GM23338 (cell line): Measurements from ENCODE around the gene ATG4B. TPM values are rescaled to one million over a fixed set of nuclear protein-coding genes. Genes with fewer than 3 reads are reported as not detected.

Experiments
- ATAC-seq: fragments of 200-7000 bp; cut with Tn5 transposase; 3 replicates; pipeline ENCODE4 v1.9.1; 2020
- DNase-seq: peaks from one replicate; pipeline ENCODE4 v3.0.0-alpha.2; 2015; ENCODE audit warnings: low spot score
- H2AFZ ChIP-seq: fragments of 200-600 bp; sonication (generic); 2 replicates; pipeline ENCODE4 v1.8.0; 2016; ENCODE audit warnings: antibody characterized with exemption, mild to moderate bottlenecking, moderate library complexity
- H3F3A ChIP-seq: fragments of 200-600 bp; sonication (generic); replicated peaks from 2 replicates; pipeline ENCODE4 v1.8.0; 2017; ENCODE audit warnings: antibody characterized with exemption, mixed run types, low read depth
- H3K27ac ChIP-seq: fragments of 200-600 bp; sonication (generic); 2 replicates; pipeline ENCODE4 v1.6.1; 2016; ENCODE audit warnings: low read depth
- H3K27me3 ChIP-seq: fragments of 200-600 bp; sonication (generic); 2 replicates; pipeline ENCODE4 v1.8.0; 2016; ENCODE audit warnings: mild to moderate bottlenecking, mixed run types, moderate library complexity; ENCODE audit not compliant: insufficient read depth
- H3K36me3 ChIP-seq: fragments of 200-600 bp; sonication (generic); 2 replicates; pipeline ENCODE4 v1.8.0; 2016; ENCODE audit warnings: mild to moderate bottlenecking; ENCODE audit not compliant: insufficient read depth
- H3K4me1 ChIP-seq: fragments of 200-600 bp; sonication (generic); 2 replicates; pipeline ENCODE4 v1.8.0; 2016; ENCODE audit warnings: mild to moderate bottlenecking, moderate library complexity; ENCODE audit not compliant: insufficient read depth
- H3K4me2 ChIP-seq: fragments of 200-600 bp; sonication (generic); 2 replicates; pipeline ENCODE4 v1.7.1; 2017; ENCODE audit warnings: mixed run types
- H3K4me3 ChIP-seq: fragments of 200-600 bp; sonication (generic); 2 replicates; pipeline ENCODE4 v1.6.1; 2016; ENCODE audit warnings: mixed run types
- H3K79me2 ChIP-seq: fragments of 200-600 bp; sonication (generic); replicated peaks from 2 replicates; pipeline ENCODE4 v1.8.0; 2017; ENCODE audit warnings: mild to moderate bottlenecking; ENCODE audit not compliant: insufficient read depth
- H3K9me2 ChIP-seq: fragments of 200-600 bp; sonication (generic); 2 replicates; pipeline ENCODE4 v1.8.0; 2017; ENCODE audit not compliant: insufficient read depth
- H4K20me1 ChIP-seq: fragments of 200-600 bp; sonication (generic); replicated peaks from 2 replicates; pipeline ENCODE4 v1.8.0; 2017; ENCODE audit warnings: mild to moderate bottlenecking; ENCODE audit not compliant: insufficient read depth
- H3K27ac Mint-ChIP-seq: 2 replicates; pipeline ENCODE4 v1.8.0; 2020; ENCODE audit warnings: inconsistent platforms, mild to moderate bottlenecking, moderate library complexity, mixed read lengths
- H3K27me3 Mint-ChIP-seq: 3 replicates; pipeline ENCODE4 v1.8.0; 2022; ENCODE audit warnings: low read depth, mild to moderate bottlenecking, moderate library complexity, mixed read lengths, inconsistent platforms; ENCODE audit not compliant: insufficient read depth, poor library complexity
- H3K36me3 Mint-ChIP-seq: 3 replicates; pipeline ENCODE4 v1.8.0; 2021; ENCODE audit warnings: low read depth, mild to moderate bottlenecking, inconsistent platforms, moderate library complexity, mixed read lengths
- H3K4me1 Mint-ChIP-seq: 3 replicates; pipeline ENCODE4 v1.8.0; 2020; ENCODE audit warnings: mild to moderate bottlenecking, inconsistent platforms, mixed read lengths
- H3K4me3 Mint-ChIP-seq: 3 replicates; pipeline ENCODE4 v1.8.0; 2021; ENCODE audit warnings: moderate library complexity, mild to moderate bottlenecking, inconsistent platforms, mixed read lengths
- H3K9me3 Mint-ChIP-seq: 3 replicates; pipeline ENCODE4 v1.8.0; 2020; ENCODE audit warnings: moderate library complexity, mild to moderate bottlenecking, inconsistent platforms, mixed read lengths
- EZH2phosphoT487 ChIP-seq: fragments of 200-600 bp; sonication (generic); IDR thresholded peaks from one replicate; pipeline ENCODE4 v1.8.1; 2018; ENCODE audit warnings: antibody characterized with exemption; ENCODE audit not compliant: unreplicated experiment
- NANOG ChIP-seq: IDR thresholded peaks from 2 replicates; pipeline ENCODE4 v1.6.1; 2016; ENCODE audit warnings: antibody characterized with exemption, borderline replicate concordance
- POLR2AphosphoS5 ChIP-seq: IDR thresholded peaks from 2 replicates; pipeline ENCODE4 v1.6.1; 2016; ENCODE audit warnings: antibody characterized with exemption, low read depth
- REST ChIP-seq: IDR thresholded peaks from one replicate; pipeline ENCODE4 v1.6.1; 2018; ENCODE audit warnings: antibody characterized with exemption; ENCODE audit not compliant: unreplicated experiment
- STAT1 ChIP-seq: IDR thresholded peaks from one replicate; pipeline ENCODE4 v1.6.1; 2016; ENCODE audit warnings: antibody characterized with exemption; ENCODE audit not compliant: unreplicated experiment
- ZNF114 ChIP-seq: fragments of 250-450 bp; sonication (Bioruptor Pico); IDR thresholded peaks from 2 replicates; pipeline ENCODE4 v1.5.0; 2020; ENCODE audit warnings: mild to moderate bottlenecking, moderate library complexity
- ZNF331 ChIP-seq: fragments of 250-450 bp; sonication (Bioruptor Pico); IDR thresholded peaks from 2 replicates; pipeline ENCODE4 v1.5.0; 2020; ENCODE audit warnings: low read depth, mild to moderate bottlenecking, moderate library complexity
- polyA plus RNA-seq: library from polyadenylated mRNA; unstranded; fragments of >200 nt; fragmentation: Nextera tagmentation; extraction: Ambion mirVana; gene quantifications from 2 replicates; pipeline ENCODE4 v1.2.1, GENCODE V29; 2016
- total RNA-seq: library from RNA; depleted of rRNA; stranded (reverse); fragments of >200 nt; shearing (Covaris generic); gene quantifications from 2 replicates; pipeline ENCODE4 v1.2.3, GENCODE V29; 2014

Gene ATG4B
- total and polyA plus RNA-seq, 2 experiments from 2014 or later = 102 to 104 TPM

DNA sequence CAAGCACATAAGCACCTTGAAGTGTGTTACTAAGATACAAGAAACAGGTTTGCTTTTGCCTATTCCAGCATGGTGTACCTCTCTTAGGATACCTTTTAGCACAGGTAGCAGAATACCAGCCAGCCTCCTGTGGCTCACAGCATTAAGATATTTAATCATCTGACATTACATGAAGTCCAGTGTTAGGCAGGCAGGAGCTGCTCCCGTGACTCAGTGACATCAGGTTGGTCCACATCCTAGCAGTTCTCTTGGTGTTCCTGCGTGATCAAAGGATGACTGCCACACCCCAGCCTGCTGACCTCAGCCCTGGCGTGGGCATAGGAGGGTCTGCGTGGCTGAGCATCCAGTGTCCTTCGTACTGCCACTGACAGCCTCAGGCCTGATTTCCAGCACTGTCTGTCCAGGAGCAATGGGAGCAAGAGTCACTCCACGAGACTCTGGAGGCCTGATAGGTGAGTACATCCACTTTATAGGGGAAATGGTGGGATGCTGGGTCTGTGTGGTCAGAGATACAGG, 52.8 kb downstream of the ATG4B start:
- Histone ChIP-seq H3K36me3 (peaks cover 4% of the 10 kb centered on the region), H3K4me1 (peaks cover 11% of the 10 kb centered on the region), H3K4me3 (no peak overlapping the region), H3K27me3 (no peaks in the 10 kb centered on the region), H3F3A (0 out of 2 replicates have a peak, but pooled peaks cover 4% of the 10 kb centered on the region), H3K79me2 (peaks cover 21% of the 10 kb centered on the region), H4K20me1 (no peaks in the 10 kb centered on the region; the same call in 1 of the 2 replicates), H3K4me2 (no peak overlapping the region), H3K27ac (no peak overlapping the region), H3K9me2 (no peaks in the 10 kb centered on the region), H2AFZ (no peak overlapping the region)
- Mint-ChIP-seq H3K4me1 (peaks cover 5% of the 10 kb centered on the region; the same call in 2 of the 3 replicates), H3K9me3 (no peaks in the 10 kb centered on the region; the same call in 2 of the 3 replicates), H3K36me3 (peaks cover 18% of the 10 kb centered on the region), H3K27me3 (peaks cover 4% of the 10 kb centered on the region), H3K27ac (no peak overlapping the region), H3K4me3 (no peak overlapping the region)
- TF ChIP-seq ZNF114 (CRISPR knock-in tag) = no peak
- TF ChIP-seq REST = no peak
- TF ChIP-seq NANOG = no peak
- TF ChIP-seq STAT1 = no peak
- TF ChIP-seq POLR2AphosphoS5 = no peak
- TF ChIP-seq ZNF331 = no peak
- no peak for ATAC-seq
- no peak for DNase-seq

DNA sequence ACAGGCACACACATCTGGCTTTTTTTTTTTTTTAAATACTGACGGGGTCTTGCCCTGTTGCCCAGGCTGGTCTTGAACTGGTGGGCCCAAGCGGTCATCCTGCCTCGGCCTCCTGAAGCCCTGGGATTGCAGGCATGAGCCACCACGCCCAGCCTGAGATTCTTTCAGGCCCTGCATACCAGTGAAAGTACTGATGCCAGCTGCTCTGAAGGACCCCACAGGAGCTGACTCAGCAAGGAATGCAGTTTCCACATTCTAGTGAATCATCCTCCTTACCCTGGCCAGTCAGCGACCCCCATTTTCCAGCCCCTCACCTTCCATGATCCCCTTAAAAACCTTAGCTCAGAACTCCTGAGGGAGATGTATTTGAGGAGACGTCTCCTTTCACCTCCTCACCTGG, 55.0 kb downstream of the ATG4B start:
- no peak for DNase-seq

More for the DNA sequence above, 55.0 kb downstream of the ATG4B start:
- Mint-ChIP-seq H3K36me3 (peaks cover 13% of the 10 kb centered on the region), H3K27me3 (peaks cover 2% of the 10 kb centered on the region), H3K4me1 (peaks cover 2% of the 10 kb centered on the region; the same call in 1 of the 3 replicates), H3K27ac (no peak overlapping the region), H3K4me3 (no peak overlapping the region), H3K9me3 (no peaks in the 10 kb centered on the region)
- Histone ChIP-seq H3K4me2 (no peak overlapping the region), H4K20me1 (peaks cover 4% of the 10 kb centered on the region), H3F3A (no peaks in the 10 kb centered on the region), H3K27me3 (no peaks in the 10 kb centered on the region), H3K4me3 (no peak overlapping the region), H3K36me3 (no peaks in the 10 kb centered on the region; the same call in 1 of the 2 replicates), H3K27ac (no peak overlapping the region), H2AFZ (no peak overlapping the region), H3K9me2 (no peaks in the 10 kb centered on the region), H3K79me2 (peaks cover 11% of the 10 kb centered on the region), H3K4me1 (peaks cover 5% of the 10 kb centered on the region; the same call in 1 of the 2 replicates)
- ATAC-seq = no peak
- no peak for TF ChIP-seq EZH2phosphoT487
- no peak for TF ChIP-seq REST
- no peak for TF ChIP-seq NANOG
- TF ChIP-seq STAT1 = no peak
